Gastrocnemius medialis (tissue), 4 donors: Measurements from ENCODE around the gene PDE4D.

Experiments used
- CTCF ChIP-seq, 5 experiments: fragments of 450-650 bp in 3 of 5; fragments of 200-600 bp in 2 of 5; sonication (generic) in 2 of 5; IDR thresholded peaks in 4 of 5; conservative IDR thresholded peaks in 1 of 5; 1 replicate in 4 of 5; 2 replicates in 1 of 5; pipeline ENCODE4 v1.5.1; 2016 to 2019; ENCODE audit warnings: antibody characterized with exemption in 5 of 5, mild to moderate bottlenecking in 3 of 5, moderate library complexity in 3 of 5
- POLR2A ChIP-seq, 2 donors: fragments of 450-650 bp; IDR thresholded peaks; one replicate each; pipeline ENCODE4 v1.6.1; 2017; ENCODE audit warnings: antibody characterized with exemption in 2 of 2, mild to moderate bottlenecking in 2 of 2, moderate library complexity in 2 of 2

- TF ChIP-seq CTCF (IDR thresholded peaks at IDR 0.05 in 4 of 5, conservative IDR thresholded peaks at IDR 0.05 in 1 of 5), result no peak
- no peak for TF ChIP-seq POLR2A (IDR thresholded peaks at IDR 0.05)
These were observed 173.5 kb downstream of the PDE4D start for GRCh38 chr5:59720063-59720462.
